GM20431 (cell line): ENCODE results near the gene SLC2A13.

Experiments used
- in situ Hi-C: fragments of 300-500 bp; cut with MseI, MboI; formaldehyde crosslinking; loops from one replicate; pipeline ENCODE4 v1.15.0; 2020; ENCODE audit warnings: low sequenced_read_pairs; ENCODE audit not compliant: unreplicated experiment

Gene SLC2A13

GRCh38 chr12:40105515-40106201 is at the start of gene SLC2A13:
Gene SLC2A13 (minus strand): TSS chr12:40106081. CDS start chr12:40105808, 273 bp downstream.
- in situ Hi-C loops, result no loop called here

GRCh38 chr12:40154381-40154780 is 48.5 kb upstream of the SLC2A13 start:
- in situ Hi-C loops, result loop anchor here (25.0 kb wide), 1 partner anchor 108 kb away; no protein-coding TSS in a partner anchor

GRCh38 chr12:40153432-40153831 is 47.6 kb upstream of the SLC2A13 start:
- in situ Hi-C loops, result loop anchor here (25.0 kb wide), 1 partner anchor 109 kb away; no protein-coding TSS in a partner anchor

- in situ Hi-C loops, result loop anchor here (25.0 kb wide), 1 partner anchor 109 kb away; no protein-coding TSS in a partner anchor
These were observed 47.0 kb upstream of the SLC2A13 start for GRCh38 chr12:40152783-40153383.

GRCh38 chr12:40149673-40150260 is 43.9 kb upstream of the SLC2A13 start:
- in situ Hi-C loops, result loop anchor here (25.0 kb wide), 1 partner anchor 113 kb away; no protein-coding TSS in a partner anchor

GRCh38 chr12:40146800-40147797 is 41.2 kb upstream of the SLC2A13 start:
- in situ Hi-C loops, result no loop called here

- in situ Hi-C loops, result no loop called here
These were observed 40.0 kb upstream of the SLC2A13 start for GRCh38 chr12:40145896-40146295.

- in situ Hi-C loops, result no loop called here
These were observed 38.1 kb upstream of the SLC2A13 start for GRCh38 chr12:40144023-40144422.

GRCh38 chr12:40142001-40142744 is 36.3 kb upstream of the SLC2A13 start:
- in situ Hi-C loops, result no loop called here

GRCh38 chr12:40138526-40138925 is 32.6 kb upstream of the SLC2A13 start:
- in situ Hi-C loops, result no loop called here

GRCh38 chr12:40137252-40137651 is 31.4 kb upstream of the SLC2A13 start:
- in situ Hi-C loops, result no loop called here

GRCh38 chr12:40127408-40127807 is 21.5 kb upstream of the SLC2A13 start:
- in situ Hi-C loops, result no loop called here

GRCh38 chr12:40123496-40123895 is 17.6 kb upstream of the SLC2A13 start:
- in situ Hi-C loops, result no loop called here

- in situ Hi-C loops, result no loop called here
These were observed 17.0 kb upstream of the SLC2A13 start for GRCh38 chr12:40122842-40123241.

GRCh38 chr12:40117818-40118217 is 11.9 kb upstream of the SLC2A13 start:
- in situ Hi-C loops, result loop anchor here (10.0 kb wide), 1 partner anchor 353 kb away; no protein-coding TSS in a partner anchor

GRCh38 chr12:40110586-40110985 is 4.7 kb upstream of the SLC2A13 start:
- in situ Hi-C loops, result loop anchor here (10.0 kb wide), 1 partner anchor 346 kb away; no protein-coding TSS in a partner anchor

- in situ Hi-C loops, result no loop called here
These were observed 2.1 kb upstream of the SLC2A13 start for GRCh38 chr12:40107803-40108620.

- in situ Hi-C loops, result no loop called here
These were observed 1.4 kb upstream of the SLC2A13 start for GRCh38 chr12:40107098-40107802.
